HepG2 (cell line): ENCODE results near the gene ENTPD2. TPM values are rescaled to one million over a fixed set of nuclear protein-coding genes. Genes with fewer than 3 reads are reported as not detected.

Experiments
- FOSL2 ChIP-seq: sonication (generic); formaldehyde crosslinking; IDR thresholded peaks from 2 replicates; pipeline ENCODE4 v1.4.0; 2020; ENCODE audit warnings: missing genetic modification reagents
- HNF4G ChIP-seq, 2 experiments: sonication (generic) in 1 of 2; formaldehyde crosslinking in 1 of 2; IDR thresholded peaks; 2 replicates each; pipeline versions ENCODE4 v1.4.0 to v1.6.1; 2011 to 2020; ENCODE audit warnings: borderline replicate concordance in 2 of 2, low read depth in 2 of 2, mild to moderate bottlenecking in 2 of 2, low read length in 1 of 2, missing genetic modification reagents in 1 of 2, moderate library complexity in 1 of 2
- MED1 ChIP-seq: sonication (generic); formaldehyde crosslinking; IDR thresholded peaks from 2 replicates; pipeline ENCODE4 v1.4.0; 2020; ENCODE audit warnings: missing genetic modification reagents
- POGZ ChIP-seq: sonication (generic); formaldehyde crosslinking; IDR thresholded peaks from 2 replicates; pipeline ENCODE4 v1.4.0; 2020; ENCODE audit warnings: mild to moderate bottlenecking, missing genetic modification reagents
- SAP130 ChIP-seq: IDR thresholded peaks from 2 replicates; pipeline ENCODE4 v1.6.1; 2016; ENCODE audit warnings: low read depth
- ZNF569 ChIP-seq: sonication (generic); formaldehyde crosslinking; IDR thresholded peaks from 2 replicates; pipeline ENCODE4 v1.5.0; 2020; ENCODE audit warnings: mild to moderate bottlenecking, missing genetic modification reagents, moderate library complexity, borderline replicate concordance
- polyA plus RNA-seq, 8 experiments: library from polyadenylated mRNA; depleted of rRNA in 3 of 8; stranded (reverse) in 7 of 8; unstranded in 1 of 8; fragments of >200 nt; fragmentation: Illumina TruSeq in 4 of 8; extraction: Trizol in 4 of 8; gene quantifications; 2 replicates each; pipeline versions ENCODE4 v1.2.1 to v1.2.3, GENCODE V29; 2011 to 2016; ENCODE audit warnings: low read depth in 4 of 8, missing spikeins in 1 of 8, mixed read lengths in 1 of 8; ENCODE audit not compliant: insufficient read depth in 1 of 8
- total RNA-seq, 5 experiments: library from RNA; depleted of rRNA; stranded (reverse); fragments of >200 nt; fragmentation: Illumina TruSeq; extraction: Trizol; gene quantifications; 2 replicates each; pipeline ENCODE4 v1.2.3, GENCODE V29; 2016; ENCODE audit warnings: low read depth in 1 of 5
- TF ChIP-seq, protein P1 (sequence below): sonication (generic); formaldehyde crosslinking; IDR thresholded peaks from 2 replicates; pipeline ENCODE4 v1.8.0; 2023; ENCODE audit warnings: mild to moderate bottlenecking, missing genetic modification reagents
- TF ChIP-seq, protein P2 (sequence below): sonication (generic); formaldehyde crosslinking; IDR thresholded peaks from 2 replicates; pipeline ENCODE4 v1.8.1; 2023; ENCODE audit warnings: mild to moderate bottlenecking, missing genetic modification reagents
- TF ChIP-seq, protein P3 (sequence below): sonication (generic); formaldehyde crosslinking; IDR thresholded peaks from 2 replicates; pipeline ENCODE4 v1.5.1; 2020; ENCODE audit warnings: mild to moderate bottlenecking, missing genetic modification reagents, borderline replicate concordance
- TF ChIP-seq, protein P4 (sequence below): sonication (generic); formaldehyde crosslinking; IDR thresholded peaks from 2 replicates; pipeline ENCODE4 v1.5.1; 2020; ENCODE audit warnings: missing genetic modification reagents, mild to moderate bottlenecking, borderline replicate concordance

The ENTPD2 gene
- total and polyA plus RNA-seq, 2 of the 13 experiments (the other 11 are each of a cell fraction or from before 2014, with no cell fraction given): 0.95 to 3.2 TPM

DNA sequence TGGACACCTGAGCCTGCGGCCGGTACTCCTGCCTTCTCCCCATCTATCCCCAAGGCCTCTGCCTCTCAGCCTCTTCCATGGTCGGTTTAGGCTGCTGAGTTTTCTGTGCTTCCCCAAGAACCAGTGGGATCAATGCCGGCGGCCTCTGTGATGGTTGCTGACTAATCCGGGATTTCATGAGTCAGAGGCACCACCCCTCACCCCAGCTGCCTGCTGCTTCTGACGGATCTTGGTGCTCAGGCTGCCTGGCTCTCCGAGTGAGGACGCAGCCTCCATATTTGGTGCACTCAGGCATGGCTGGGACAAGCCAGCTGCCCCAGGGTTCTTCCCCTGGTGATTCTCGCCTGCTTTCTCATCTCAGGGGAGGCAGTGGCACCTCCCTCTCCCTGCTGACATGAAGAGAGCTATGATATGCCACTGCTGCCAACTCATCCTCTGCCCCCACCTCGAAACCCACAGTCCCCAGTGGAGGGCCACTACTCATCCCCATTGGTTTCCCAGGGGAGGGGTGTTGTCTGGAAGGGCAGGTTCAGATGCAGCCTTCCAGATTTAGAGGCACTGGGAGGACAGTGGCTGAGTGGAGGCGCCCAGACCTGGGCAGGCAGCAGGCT, 29.6 kb upstream of the ENTPD2 start (continued):
- TF ChIP-seq, protein P1, sequence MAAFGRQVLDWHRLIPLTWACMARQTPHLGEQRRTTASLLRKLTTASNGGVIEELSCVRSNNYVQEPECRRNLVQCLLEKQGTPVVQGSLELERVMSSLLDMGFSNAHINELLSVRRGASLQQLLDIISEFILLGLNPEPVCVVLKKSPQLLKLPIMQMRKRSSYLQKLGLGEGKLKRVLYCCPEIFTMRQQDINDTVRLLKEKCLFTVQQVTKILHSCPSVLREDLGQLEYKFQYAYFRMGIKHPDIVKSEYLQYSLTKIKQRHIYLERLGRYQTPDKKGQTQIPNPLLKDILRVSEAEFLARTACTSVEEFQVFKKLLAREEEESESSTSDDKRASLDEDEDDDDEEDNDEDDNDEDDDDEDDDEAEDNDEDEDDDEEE (CRISPR knock-in tag): no peak
- TF ChIP-seq, protein P2, sequence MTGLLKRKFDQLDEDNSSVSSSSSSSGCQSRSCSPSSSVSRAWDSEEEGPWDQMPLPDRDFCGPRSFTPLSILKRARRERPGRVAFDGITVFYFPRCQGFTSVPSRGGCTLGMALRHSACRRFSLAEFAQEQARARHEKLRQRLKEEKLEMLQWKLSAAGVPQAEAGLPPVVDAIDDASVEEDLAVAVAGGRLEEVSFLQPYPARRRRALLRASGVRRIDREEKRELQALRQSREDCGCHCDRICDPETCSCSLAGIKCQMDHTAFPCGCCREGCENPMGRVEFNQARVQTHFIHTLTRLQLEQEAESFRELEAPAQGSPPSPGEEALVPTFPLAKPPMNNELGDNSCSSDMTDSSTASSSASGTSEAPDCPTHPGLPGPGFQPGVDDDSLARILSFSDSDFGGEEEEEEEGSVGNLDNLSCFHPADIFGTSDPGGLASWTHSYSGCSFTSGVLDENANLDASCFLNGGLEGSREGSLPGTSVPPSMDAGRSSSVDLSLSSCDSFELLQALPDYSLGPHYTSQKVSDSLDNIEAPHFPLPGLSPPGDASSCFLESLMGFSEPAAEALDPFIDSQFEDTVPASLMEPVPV (CRISPR knock-in tag): no peak
- no peak for TF ChIP-seq HNF4G (IDR thresholded peaks at IDR 0.05; ENCODE audit: borderline replicate concordance, low read depth, low read length)
- TF ChIP-seq HNF4G (CRISPR knock-in tag; IDR thresholded peaks at IDR 0.05; ENCODE audit: borderline replicate concordance, low read depth): no peak
- TF ChIP-seq FOSL2: peak; percentile 95
- no peak for TF ChIP-seq ZNF569
- peak; percentile 58; the same call in 1 of the 2 replicates for TF ChIP-seq SAP130 (CRISPR knock-in tag)
- TF ChIP-seq, protein P3, sequence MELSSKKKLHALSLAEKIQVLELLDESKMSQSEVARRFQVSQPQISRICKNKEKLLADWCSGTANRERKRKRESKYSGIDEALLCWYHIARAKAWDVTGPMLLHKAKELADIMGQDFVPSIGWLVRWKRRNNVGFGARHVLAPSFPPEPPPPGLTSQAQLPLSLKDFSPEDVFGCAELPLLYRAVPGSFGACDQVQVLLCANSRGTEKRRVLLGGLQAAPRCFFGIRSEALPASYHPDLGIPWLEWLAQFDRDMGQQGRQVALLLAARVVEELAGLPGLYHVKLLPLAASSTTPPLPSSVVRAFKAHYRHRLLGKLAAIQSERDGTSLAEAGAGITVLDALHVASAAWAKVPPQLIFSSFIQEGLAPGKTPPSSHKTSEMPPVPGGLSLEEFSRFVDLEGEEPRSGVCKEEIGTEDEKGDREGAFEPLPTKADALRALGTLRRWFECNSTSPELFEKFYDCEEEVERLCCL (CRISPR knock-in tag): no peak
- no peak for TF ChIP-seq POGZ (CRISPR knock-in tag)
- TF ChIP-seq MED1 (CRISPR knock-in tag): 0 out of 2 replicates have a peak, but pooled peaks have one; percentile 22
- TF ChIP-seq, protein P4, sequence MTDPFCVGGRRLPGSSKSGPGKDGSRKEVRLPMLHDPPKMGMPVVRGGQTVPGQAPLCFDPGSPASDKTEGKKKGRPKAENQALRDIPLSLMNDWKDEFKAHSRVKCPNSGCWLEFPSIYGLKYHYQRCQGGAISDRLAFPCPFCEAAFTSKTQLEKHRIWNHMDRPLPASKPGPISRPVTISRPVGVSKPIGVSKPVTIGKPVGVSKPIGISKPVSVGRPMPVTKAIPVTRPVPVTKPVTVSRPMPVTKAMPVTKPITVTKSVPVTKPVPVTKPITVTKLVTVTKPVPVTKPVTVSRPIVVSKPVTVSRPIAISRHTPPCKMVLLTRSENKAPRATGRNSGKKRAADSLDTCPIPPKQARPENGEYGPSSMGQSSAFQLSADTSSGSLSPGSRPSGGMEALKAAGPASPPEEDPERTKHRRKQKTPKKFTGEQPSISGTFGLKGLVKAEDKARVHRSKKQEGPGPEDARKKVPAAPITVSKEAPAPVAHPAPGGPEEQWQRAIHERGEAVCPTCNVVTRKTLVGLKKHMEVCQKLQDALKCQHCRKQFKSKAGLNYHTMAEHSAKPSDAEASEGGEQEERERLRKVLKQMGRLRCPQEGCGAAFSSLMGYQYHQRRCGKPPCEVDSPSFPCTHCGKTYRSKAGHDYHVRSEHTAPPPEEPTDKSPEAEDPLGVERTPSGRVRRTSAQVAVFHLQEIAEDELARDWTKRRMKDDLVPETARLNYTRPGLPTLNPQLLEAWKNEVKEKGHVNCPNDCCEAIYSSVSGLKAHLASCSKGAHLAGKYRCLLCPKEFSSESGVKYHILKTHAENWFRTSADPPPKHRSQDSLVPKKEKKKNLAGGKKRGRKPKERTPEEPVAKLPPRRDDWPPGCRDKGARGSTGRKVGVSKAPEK (CRISPR knock-in tag): no peak
